Kidney epithelial cell (primary cell): ENCODE measurements around the gene PGA3. TPM values are rescaled to one million over a fixed set of nuclear protein-coding genes. Genes with fewer than 3 reads are reported as not detected.
"Not testable (repeated sequence)": the region's sequence is repeated elsewhere in the genome, so short reads cannot be mapped to it uniquely, and the experiment has no call there.

ENCODE experiments used
- DNase-seq: peaks from one replicate; pipeline ENCODE4 v3.0.0-alpha.2; 2010; ENCODE audit warnings: low read depth
- H3K27me3 ChIP-seq: 2 replicates; pipeline ENCODE4 v1.6.0; 2011; ENCODE audit warnings: low read length; ENCODE audit not compliant: control insufficient read depth, insufficient read depth
- H3K36me3 ChIP-seq: 2 replicates; pipeline ENCODE4 v1.5.1; 2011; ENCODE audit warnings: low read length; ENCODE audit not compliant: control insufficient read depth, insufficient read depth
- H3K4me3 ChIP-seq: 2 replicates; pipeline ENCODE4 v1.5.1; 2011; ENCODE audit warnings: low read depth, mild to moderate bottlenecking, control low read depth, low read length
- total RNA-seq: library from RNA; depleted of rRNA; stranded (reverse); fragments of >200 nt; gene quantifications from 2 replicates; pipeline ENCODE4 v1.2.3, GENCODE V29; 2015
- TF ChIP-seq, protein P1 (sequence below): IDR thresholded peaks from 2 replicates; pipeline ENCODE4 v1.5.1; 2011; ENCODE audit warnings: mild to moderate bottlenecking, moderate library complexity, low read length, control low read depth, inconsistent platforms; ENCODE audit not compliant: insufficient read depth, poor library complexity, severe bottlenecking

Gene PGA3
- not detected in 2 replicates for total RNA-seq

DNA sequence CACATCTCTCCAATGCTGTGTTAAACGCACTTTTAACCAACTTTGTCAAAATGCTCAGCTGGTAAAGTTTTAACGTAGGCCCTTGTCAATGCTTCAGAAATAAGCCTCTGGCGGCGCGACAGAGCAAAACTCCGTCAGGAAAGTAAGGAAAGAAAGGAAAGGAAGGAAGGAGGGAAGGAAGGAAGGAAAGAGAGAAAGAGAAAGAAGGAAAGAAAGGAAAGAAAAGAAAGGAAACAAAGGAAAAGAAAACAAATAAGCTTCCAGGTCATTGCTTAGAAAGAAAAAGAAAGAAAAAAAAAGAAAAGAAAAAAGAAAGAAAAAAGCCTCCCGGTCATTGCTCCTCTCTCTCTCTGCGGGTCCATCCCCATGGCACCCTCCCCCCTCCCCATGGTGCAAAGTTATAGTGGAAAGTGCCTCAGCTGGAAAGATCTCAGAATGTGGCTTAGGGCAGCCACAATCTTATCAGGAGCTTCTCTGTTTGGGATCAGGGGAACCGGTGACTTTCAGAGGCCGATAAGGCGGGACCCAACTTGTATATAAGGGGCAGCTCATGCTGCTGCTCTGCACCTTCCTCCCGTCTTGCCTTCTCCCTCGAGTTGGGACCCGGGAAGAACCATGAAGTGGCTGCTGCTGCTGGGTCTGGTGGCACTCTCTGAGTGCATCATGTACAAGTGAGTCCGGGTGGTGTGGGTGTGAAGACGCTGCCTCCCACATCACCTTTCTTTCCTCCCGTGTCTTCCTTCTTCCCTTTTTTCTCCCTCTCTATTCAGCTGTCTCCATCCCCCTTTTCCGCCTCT, at the start of gene PGA3:
Gene PGA3, plus strand, starts transcription at position 566 of the 797 bp plus-strand sequence. Its CDS starts 50 bp downstream, at position 616.
- H3K27me3 ChIP-seq, result peaks cover 11% of the 10 kb centered on the region
- not testable (repeated sequence) for H3K36me3 ChIP-seq, DNase-seq, H3K4me3 ChIP-seq

DNA sequence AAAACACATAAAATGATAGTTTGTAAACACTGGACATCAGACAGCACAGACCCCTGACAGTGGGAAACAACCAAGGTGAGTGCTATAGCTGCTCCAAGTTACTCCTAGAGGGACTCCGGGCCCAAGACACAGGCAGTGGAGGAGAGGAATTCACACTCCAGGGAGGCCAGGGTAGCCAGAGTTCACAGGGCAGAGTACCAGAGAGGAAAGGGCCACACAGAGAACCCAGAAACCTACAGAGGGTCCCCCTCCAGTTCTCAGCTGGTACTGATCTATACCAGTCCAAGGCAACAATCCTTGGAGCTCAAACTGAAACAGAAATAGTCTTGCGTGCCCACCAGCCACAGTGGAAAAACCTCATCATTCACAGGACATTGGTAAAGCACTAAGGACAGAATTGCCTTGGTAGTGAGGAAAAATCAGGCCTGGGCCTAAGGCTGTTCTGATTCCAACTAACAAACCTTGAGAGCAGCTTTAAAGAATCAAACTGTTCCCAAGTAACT, 49.7 kb upstream of the PGA3 start:
- Histone ChIP-seq H3K4me3 (no peak overlapping the region), H3K27me3 (no peaks in the 10 kb centered on the region), H3K36me3 (no peaks in the 10 kb centered on the region)
- no peak for DNase-seq
- TF ChIP-seq, protein P1, sequence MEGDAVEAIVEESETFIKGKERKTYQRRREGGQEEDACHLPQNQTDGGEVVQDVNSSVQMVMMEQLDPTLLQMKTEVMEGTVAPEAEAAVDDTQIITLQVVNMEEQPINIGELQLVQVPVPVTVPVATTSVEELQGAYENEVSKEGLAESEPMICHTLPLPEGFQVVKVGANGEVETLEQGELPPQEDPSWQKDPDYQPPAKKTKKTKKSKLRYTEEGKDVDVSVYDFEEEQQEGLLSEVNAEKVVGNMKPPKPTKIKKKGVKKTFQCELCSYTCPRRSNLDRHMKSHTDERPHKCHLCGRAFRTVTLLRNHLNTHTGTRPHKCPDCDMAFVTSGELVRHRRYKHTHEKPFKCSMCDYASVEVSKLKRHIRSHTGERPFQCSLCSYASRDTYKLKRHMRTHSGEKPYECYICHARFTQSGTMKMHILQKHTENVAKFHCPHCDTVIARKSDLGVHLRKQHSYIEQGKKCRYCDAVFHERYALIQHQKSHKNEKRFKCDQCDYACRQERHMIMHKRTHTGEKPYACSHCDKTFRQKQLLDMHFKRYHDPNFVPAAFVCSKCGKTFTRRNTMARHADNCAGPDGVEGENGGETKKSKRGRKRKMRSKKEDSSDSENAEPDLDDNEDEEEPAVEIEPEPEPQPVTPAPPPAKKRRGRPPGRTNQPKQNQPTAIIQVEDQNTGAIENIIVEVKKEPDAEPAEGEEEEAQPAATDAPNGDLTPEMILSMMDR, result no peak

DNA sequence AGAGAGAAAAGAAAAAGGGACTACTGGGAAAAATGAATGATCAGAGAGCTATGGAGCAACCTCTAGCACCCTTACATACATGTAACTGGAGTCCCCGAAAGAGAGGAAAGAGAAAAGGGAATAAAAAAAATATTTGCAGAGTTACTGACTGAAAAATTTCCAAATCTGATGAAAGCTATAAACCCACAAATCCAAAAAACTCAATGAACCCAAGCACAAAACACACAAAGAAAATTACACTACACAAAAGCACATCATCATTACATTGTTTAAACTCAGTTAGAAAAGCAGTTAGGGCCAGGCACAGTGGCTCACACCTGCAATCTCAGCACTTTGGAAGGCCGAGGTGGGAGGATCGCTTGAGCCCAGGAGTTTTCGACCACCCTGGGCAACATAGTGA, 48.8 kb upstream of the PGA3 start:
- Histone ChIP-seq H3K27me3 (no peaks in the 10 kb centered on the region), H3K4me3 (no peak overlapping the region), H3K36me3 (no peaks in the 10 kb centered on the region)
- DNase-seq, result no peak
- TF ChIP-seq, protein P1, result no peak

DNA sequence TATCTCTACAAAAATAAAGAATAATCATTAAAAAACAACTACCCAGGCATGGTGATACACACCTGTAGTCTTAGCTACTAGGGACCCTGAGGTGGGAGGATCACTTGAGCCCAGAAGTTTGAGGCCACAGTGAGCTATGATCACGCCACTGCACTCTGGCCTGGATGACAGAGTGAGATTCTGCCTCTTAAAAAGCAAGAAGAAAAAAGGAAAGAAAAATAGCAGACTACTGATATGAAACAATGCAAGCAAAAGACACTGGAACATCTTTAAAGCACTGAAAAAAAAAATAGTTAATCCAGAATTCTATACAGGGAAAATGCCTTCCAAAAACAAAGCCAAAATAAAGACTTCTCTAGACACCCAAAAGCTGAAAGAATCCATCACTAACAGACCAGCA, 48.0 kb upstream of the PGA3 start:
- TF ChIP-seq, protein P1, result no peak
- no peak for DNase-seq
- no peak overlapping the region for H3K4me3 ChIP-seq
- no peaks in the 10 kb centered on the region for H3K36me3 ChIP-seq
- no peaks in the 10 kb centered on the region for H3K27me3 ChIP-seq

DNA sequence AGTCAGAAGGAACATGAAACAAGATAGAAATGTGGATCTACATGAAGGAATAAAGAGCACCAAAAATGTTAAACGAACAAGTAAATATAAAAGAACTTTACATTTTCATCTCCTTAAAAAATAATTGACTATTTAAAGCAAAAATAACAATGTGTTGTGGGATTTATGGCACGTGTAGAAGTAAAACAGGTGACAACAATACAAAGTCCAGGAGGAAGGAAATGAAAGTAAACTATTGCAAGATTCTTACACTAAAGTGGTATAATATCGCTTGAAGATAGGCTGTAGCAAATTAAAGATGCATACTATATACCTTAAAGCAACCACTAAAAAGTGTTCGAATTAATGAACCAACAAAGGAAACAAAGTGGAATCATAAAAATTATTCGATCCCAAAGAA, 47.6 kb upstream of the PGA3 start:
- TF ChIP-seq, protein P1, result no peak
- H3K27me3 ChIP-seq, result no peaks in the 10 kb centered on the region
- DNase-seq, result no peak
- H3K36me3 ChIP-seq, result no peaks in the 10 kb centered on the region
- H3K4me3 ChIP-seq, result no peak overlapping the region

DNA sequence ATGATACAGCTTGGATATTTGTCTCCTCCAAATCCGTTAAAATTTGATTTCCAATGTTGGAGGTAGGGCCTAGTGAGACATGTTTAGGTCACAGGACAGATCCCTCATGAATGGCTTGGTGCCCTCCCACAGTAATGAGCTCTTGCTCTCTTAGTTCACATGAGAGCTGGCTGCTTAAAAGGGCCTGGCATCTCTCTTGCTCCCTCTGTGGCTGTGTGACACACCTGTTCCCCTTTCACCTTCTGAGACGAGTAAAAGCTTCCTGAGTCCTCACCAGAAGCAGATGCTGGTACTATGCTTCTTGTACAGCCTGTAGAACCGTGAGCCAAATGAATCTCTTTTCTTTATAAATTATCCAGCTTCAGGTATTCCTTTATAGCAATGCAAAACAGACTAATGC, 45.6 kb upstream of the PGA3 start:
- DNase-seq, result no peak
- Histone ChIP-seq H3K36me3 (no peaks in the 10 kb centered on the region), H3K27me3 (no peaks in the 10 kb centered on the region), H3K4me3 (no peak overlapping the region)
- TF ChIP-seq, protein P1, result no peak
